SJCRH30 (cell line): ENCODE data around the gene DCP1A. TPM values are rescaled to one million over a fixed set of nuclear protein-coding genes. Genes with fewer than 3 reads are reported as not detected.
"Not testable (repeated sequence)": the region's sequence is repeated elsewhere in the genome, so short reads cannot be mapped to it uniquely, and the experiment has no call there.

Experiments
- DNase-seq, 2 experiments: peaks; one replicate each; pipeline ENCODE4 v3.0.0-alpha.2; 2015 to 2020
- H3K27ac ChIP-seq: fragments of 250-450 bp; sonication (Bioruptor Pico); 2 replicates; pipeline ENCODE4 v1.5.1; 2020; ENCODE audit warnings: mild to moderate bottlenecking, moderate library complexity
- H3K27me3 ChIP-seq: fragments of 250-450 bp; sonication (Bioruptor Pico); 2 replicates; pipeline ENCODE4 v1.5.1; 2020; ENCODE audit warnings: mild to moderate bottlenecking, moderate library complexity
- H3K36me3 ChIP-seq: fragments of 250-450 bp; sonication (Bioruptor Pico); 2 replicates; pipeline ENCODE4 v1.5.1; 2020; ENCODE audit warnings: mild to moderate bottlenecking, moderate library complexity
- H3K4me1 ChIP-seq: fragments of 250-450 bp; sonication (Bioruptor Pico); 2 replicates; pipeline ENCODE4 v1.5.1; 2020; ENCODE audit warnings: mild to moderate bottlenecking, moderate library complexity
- H3K4me3 ChIP-seq: fragments of 250-450 bp; sonication (Bioruptor Pico); 2 replicates; pipeline ENCODE4 v1.5.1; 2020; ENCODE audit warnings: mild to moderate bottlenecking, moderate library complexity
- H3K9me3 ChIP-seq: fragments of 250-450 bp; sonication (Bioruptor Pico); replicated peaks from 2 replicates; pipeline ENCODE4 v1.5.1; 2020; ENCODE audit warnings: mild to moderate bottlenecking, moderate library complexity
- total RNA-seq: library from RNA; depleted of rRNA; stranded (reverse); fragments of >200 nt; shearing (Covaris generic); gene quantifications from 2 replicates; pipeline ENCODE4 v1.2.3, GENCODE V29; 2014

Gene DCP1A
- total RNA-seq, 1 experiment from 2014 or later, result 17.4 TPM

DNA sequence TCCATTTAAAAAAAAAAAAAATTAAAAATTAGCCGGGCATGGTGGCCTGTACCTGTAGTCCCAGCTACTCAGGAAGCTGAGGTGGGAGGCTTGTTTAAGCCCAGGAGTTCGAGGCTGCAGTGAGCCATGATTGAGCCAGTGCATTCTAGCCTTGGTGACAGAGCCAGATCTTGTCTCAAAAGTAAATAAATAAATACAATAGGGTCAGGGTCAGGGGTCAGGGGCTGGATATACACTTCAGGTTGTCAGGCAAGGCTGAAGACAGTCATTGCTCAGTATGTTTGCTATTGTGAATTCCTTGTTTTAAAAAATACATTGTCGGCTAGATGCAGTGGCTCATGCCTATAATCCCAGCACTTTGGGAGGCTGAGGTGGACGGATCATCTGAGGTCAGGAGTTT, 83.4 kb downstream of the DCP1A start:
- H3K4me1 ChIP-seq, result no peaks in the 10 kb centered on the region
- DNase-seq, result no peak
- H3K27ac ChIP-seq, result no peak overlapping the region
- H3K4me3 ChIP-seq, result no peak overlapping the region
- H3K27me3 ChIP-seq, result no peaks in the 10 kb centered on the region
- no peaks in the 10 kb centered on the region for H3K36me3 ChIP-seq
- H3K9me3 ChIP-seq, result no peaks in the 10 kb centered on the region

DNA sequence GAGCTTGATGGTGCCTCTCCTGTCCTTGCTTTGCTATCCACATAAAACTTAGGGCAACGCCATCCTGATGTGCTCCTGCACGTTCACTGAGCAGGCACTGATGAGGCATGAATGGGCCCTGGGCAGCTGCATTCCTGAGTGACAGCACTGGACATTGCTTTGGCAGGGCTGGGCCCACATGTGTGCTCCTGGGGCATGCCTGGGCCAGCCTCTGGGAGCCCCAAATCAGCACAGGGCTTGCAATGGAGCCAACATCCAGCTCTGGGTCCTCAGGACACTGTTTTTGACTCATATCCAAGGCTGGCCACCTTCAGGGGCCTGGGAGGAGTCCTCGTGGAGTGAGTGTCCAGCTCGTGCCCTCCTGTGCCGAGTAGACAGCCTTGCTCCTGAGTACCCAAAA, 85.6 kb downstream of the DCP1A start:
- H3K9me3 ChIP-seq, result no peaks in the 10 kb centered on the region
- no peaks in the 10 kb centered on the region for H3K36me3 ChIP-seq
- DNase-seq, result no peak
- no peak overlapping the region for H3K27ac ChIP-seq
- H3K4me1 ChIP-seq, result no peaks in the 10 kb centered on the region
- no peaks in the 10 kb centered on the region for H3K27me3 ChIP-seq
- H3K4me3 ChIP-seq, result no peak overlapping the region

DNA sequence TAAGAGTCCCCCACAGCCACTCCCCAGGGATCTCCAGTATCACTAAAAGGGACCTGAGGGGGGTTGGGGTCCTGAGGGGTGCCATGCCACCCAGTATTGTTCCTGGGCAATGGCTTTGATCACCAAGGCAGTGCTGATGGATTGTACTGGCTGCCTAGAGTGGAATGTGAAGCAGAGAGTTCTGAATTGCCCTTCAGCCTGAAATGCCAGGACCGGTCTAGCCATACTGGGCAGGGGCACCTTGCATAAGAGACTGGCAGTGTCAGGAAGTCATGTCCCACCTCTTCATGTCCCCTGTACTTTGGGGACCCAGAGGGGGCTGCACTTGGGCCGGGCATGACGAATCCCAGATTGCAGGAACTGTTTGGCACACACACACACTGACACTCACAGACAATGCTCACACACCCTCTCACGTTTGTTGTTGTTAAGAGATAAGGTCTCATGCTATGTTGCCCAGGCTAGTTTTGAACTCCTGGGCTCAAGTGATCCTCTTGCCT, 87.0 kb downstream of the DCP1A start:
- no peak overlapping the region for H3K27ac ChIP-seq
- DNase-seq, result no peak
- H3K36me3 ChIP-seq, result no peaks in the 10 kb centered on the region
- no peak overlapping the region for H3K4me3 ChIP-seq
- H3K27me3 ChIP-seq, result no peaks in the 10 kb centered on the region
- H3K4me1 ChIP-seq, result no peaks in the 10 kb centered on the region
- H3K9me3 ChIP-seq, result no peaks in the 10 kb centered on the region

DNA sequence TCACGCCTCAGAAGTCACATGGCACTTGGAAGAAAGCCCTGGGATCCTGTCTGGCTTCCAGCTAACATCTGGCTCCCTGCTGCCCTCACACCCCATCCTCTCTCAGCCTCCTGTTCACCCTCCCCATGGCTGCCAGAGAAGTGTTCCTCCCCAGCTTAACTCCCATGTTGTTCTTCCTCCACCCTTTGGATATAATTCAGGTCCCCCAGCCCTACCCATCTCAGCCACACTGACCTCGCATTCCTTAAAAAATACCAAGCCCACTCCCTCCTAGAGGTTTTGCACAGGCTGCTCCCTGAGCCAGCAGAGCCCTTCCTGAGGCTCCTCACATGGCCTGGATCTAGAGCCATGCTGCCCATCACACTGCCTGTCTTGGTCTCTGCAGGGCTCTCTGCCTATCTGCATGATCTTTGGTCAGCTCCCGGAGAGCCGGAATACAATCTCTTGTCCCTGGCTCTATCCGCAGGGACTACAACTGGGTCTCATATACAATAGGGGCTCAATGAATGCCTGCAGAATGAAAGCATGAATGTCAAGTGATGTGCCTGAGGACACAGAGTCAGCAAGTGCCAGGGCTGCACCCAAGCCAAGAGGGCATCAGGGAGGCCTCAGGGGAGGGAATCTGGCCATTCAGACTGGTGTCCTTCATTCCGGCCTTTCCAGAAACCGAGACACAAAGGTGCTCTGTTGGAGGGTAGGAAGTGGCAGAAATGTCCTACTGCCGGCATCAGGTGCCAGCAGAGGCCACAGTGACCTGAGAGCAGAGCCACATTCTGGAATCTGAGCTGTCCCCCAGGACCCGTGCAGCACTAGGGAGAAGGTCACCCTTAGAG, 87.7 kb downstream of the DCP1A start:
- H3K4me1 ChIP-seq, result no peaks in the 10 kb centered on the region
- no peaks in the 10 kb centered on the region for H3K9me3 ChIP-seq
- H3K27ac ChIP-seq, result no peak overlapping the region
- H3K4me3 ChIP-seq, result no peak overlapping the region
- DNase-seq, result no peak
- H3K36me3 ChIP-seq, result no peaks in the 10 kb centered on the region
- no peaks in the 10 kb centered on the region for H3K27me3 ChIP-seq

DNA sequence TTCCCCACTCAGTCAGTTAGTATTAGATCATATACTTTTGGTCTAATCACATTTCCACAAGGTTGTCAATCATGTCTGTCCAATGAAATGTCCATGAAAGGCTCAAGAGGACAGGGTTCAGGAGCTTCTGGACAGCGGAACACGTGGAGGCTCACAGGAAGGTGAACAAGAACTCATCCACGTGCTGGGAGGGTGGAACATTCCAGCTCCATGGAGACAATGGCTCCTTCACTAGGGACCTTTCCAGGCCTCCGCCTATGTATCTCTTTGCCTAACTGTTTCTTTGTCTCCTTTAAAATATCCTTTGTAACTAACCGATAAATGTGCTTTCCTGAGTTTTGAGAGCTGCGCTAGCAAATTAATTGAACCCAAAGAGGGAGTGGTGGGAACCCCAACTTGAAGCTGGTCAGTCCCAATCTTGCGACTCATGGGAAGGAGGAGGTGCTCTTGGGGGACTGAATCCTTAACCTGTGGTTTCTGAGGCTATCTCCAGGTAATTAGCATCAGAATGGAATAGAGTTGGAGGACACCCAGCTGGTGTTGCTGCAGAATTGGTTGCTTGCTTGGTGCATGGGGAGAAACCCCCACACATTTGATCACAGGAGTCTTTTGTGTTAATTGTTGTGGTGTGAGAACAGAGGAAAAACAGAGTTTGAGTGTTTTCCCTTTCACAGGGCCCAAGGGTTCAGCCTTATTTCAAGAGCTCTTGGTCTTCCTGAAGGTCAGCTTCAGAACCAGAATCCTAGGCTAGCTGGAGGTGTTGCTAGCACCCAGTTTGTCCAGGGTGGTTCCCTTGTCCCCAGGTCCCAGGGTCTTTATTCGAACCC, 88.5 kb downstream of the DCP1A start:
- Histone ChIP-seq H3K36me3 (no peaks in the 10 kb centered on the region), H3K27me3 (no peaks in the 10 kb centered on the region), H3K4me1 (no peaks in the 10 kb centered on the region), H3K9me3 (no peaks in the 10 kb centered on the region), H3K27ac (no peak overlapping the region), H3K4me3 (no peak overlapping the region)
- DNase-seq, result no peak

DNA sequence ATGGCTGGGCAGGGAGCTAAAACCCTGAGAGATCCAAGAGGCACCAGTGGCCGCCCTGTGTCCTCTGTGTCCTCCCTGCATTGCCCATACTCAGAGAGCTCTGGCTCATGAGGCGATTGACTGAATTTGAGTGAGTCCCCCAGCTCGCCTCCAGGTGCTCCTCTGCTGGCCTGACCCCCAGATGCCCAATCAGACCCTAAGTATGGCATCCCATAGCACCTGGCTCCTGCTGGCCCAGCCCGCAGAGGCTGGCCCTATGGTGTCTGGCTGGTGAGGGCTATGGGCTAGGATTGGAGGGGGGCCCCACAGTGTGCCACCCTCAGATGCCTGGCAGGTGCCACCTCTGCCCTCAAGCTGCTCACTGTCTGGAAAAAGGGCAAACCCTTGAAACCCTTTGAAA, 89.9 kb downstream of the DCP1A start:
- DNase-seq, result no peak
- H3K36me3 ChIP-seq, result no peaks in the 10 kb centered on the region
- no peaks in the 10 kb centered on the region for H3K4me1 ChIP-seq
- H3K4me3 ChIP-seq, result no peak overlapping the region
- no peak overlapping the region for H3K27ac ChIP-seq
- no peaks in the 10 kb centered on the region for H3K9me3 ChIP-seq
- H3K27me3 ChIP-seq, result no peaks in the 10 kb centered on the region

DNA sequence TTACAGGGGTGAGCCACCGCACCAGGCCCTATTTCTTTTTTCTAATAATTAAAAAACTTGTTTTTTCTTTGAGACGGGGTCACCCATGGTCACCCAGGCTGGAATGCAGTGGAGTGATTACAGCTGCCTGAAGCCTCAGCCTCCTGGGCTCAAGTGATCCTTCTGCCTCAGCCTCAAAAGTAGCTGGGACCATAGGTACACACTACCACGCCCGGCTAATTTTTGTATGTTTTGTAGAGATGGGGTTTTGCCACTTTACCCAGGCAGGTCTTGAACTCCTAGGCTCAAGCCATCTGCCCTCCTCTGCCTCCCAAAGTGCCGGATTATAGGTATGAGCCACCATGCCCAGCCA, 90.7 kb downstream of the DCP1A start:
- no peaks in the 10 kb centered on the region for H3K27me3 ChIP-seq
- no peak overlapping the region for H3K4me3 ChIP-seq
- no peaks in the 10 kb centered on the region for H3K36me3 ChIP-seq
- H3K4me1 ChIP-seq, result no peaks in the 10 kb centered on the region
- H3K27ac ChIP-seq, result no peak overlapping the region
- no peaks in the 10 kb centered on the region for H3K9me3 ChIP-seq
- DNase-seq, result no peak

DNA sequence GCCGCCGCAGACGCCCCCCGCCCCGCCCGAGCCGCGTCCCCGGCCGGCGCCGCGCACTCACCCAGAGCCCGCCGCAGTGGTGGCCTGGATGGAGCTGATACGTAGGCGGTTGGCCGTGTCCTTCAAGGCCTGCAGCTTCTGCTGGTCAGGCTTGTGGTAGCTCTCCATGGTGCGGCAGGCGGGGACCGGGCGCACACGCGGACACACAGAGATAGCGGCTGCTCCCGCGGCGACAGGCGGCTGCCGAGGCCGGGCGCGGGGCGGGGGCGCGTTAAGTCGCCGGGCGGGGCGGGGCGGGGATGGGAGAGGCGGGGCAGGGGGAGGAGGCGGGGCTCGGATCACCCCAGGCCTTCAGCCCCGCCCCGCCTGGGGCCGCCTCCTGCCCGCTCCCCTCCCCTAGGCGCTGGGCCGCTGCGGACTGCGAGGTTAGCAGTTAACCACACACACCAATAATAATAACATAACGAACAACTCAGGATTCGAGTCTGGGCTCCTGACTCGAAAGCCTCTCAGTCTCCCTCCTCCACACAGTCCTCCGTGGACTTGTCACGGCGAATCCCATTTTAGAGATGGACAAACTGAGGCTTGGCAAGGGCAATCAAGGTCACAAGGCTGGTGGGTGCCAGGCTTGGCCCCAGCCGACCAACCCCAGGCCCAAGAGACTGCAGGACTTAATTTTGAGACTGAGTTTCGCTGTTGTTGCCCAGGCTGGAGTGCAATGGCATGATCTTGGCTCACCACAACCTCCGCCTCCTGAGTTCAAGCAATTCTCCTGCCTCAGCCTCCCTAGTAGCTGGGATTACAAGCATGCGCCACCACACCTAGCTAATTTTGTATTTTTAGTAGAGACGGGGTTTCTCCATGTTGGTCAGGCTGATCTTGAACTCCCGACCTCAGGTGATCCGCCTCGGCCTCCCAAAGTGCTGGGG, 91.3 kb downstream of the DCP1A start, which contains the start of gene TKT:
Gene TKT, minus strand, starts transcription at position 248 of the 929 bp plus-strand sequence. Its CDS starts 80 bp downstream, at position 168.
- H3K4me3 ChIP-seq, result peak within 1 kb of the TSS; percentile 86
- H3K27ac ChIP-seq, result peak within 1 kb of the TSS; percentile 62
- DNase-seq, result peak; percentile 77 to 84
- H3K4me1 ChIP-seq, result no peaks in the 10 kb centered on the region
- no peaks in the 10 kb centered on the region for H3K36me3 ChIP-seq
- no peaks in the 10 kb centered on the region for H3K9me3 ChIP-seq
- no peaks in the 10 kb centered on the region for H3K27me3 ChIP-seq

DNA sequence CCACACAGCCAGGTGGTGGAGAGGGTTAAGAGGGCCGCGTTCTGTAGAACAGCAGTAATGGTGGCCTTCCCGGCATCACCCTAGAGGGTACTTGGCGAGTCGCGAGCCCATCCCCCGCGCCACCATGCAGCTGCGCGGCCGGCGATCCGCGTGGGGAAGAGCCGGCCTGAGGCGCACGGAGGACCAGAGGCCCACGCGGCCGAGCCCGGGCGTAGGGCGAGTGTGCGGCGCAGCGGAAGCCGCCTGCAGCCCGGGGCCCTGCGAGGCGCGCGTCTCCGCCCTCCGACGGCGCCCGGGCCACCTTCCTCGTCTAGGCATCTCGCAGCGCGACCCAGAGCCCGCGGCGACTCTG, 91.9 kb downstream of the DCP1A start:
- H3K36me3 ChIP-seq, result no peaks in the 10 kb centered on the region
- no peak for DNase-seq
- H3K9me3 ChIP-seq, result no peaks in the 10 kb centered on the region
- H3K4me1 ChIP-seq, result no peaks in the 10 kb centered on the region
- peak overlapping the region; percentile 86 for H3K4me3 ChIP-seq
- no peaks in the 10 kb centered on the region for H3K27me3 ChIP-seq
- peak overlapping the region; percentile 62 for H3K27ac ChIP-seq

DNA sequence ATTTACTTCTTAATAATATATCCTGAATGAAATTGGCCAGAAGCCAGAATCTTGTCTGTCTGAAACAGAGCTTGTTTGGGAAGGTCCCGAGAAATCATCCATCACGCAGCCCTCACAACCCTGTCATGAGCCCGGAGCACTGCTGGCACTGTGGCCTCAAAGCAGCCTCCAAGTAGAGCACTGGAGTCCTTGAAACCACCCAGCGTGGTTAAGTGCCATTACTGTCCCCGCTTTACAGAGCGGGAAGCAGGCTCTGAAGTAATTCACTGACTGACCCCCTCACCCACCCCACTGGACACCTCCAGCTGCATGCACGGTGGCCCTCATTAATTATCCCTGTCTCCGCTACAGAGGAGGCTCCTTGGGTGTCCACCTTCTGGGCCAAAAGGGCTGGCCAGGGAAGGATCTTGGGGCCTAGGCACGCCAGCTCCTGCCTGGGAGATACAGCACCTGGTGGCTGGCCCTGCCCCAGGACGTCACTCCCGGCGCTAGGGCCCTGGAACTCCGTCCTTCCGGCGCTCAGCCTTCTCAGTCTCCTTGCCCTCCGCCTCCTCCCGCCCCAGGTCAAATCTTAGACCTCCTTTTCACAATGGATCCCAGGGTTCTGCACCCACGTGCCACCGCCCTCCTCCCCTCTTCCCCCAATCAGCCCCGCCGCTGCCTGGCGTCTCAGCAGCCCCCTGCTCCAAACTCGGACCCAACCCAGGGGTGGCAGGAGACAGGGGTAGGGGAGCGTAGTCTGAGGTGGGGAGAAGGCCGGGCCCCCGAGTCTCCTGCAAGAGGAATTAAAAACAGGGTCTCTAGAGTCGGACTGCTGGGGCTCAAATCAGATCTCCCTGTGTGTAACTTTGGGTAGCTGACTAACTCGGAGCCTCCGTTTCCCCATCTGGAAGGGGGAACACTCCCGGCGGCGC, 92.6 kb downstream of the DCP1A start:
- DNase-seq, result peak; percentile 65 to 71
- Histone ChIP-seq H3K4me3 (peak overlapping the region; percentile 86), H3K36me3 (no peaks in the 10 kb centered on the region), H3K27ac (peak overlapping the region; percentile 62), H3K4me1 (no peaks in the 10 kb centered on the region), H3K27me3 (no peaks in the 10 kb centered on the region), H3K9me3 (no peaks in the 10 kb centered on the region)

DNA sequence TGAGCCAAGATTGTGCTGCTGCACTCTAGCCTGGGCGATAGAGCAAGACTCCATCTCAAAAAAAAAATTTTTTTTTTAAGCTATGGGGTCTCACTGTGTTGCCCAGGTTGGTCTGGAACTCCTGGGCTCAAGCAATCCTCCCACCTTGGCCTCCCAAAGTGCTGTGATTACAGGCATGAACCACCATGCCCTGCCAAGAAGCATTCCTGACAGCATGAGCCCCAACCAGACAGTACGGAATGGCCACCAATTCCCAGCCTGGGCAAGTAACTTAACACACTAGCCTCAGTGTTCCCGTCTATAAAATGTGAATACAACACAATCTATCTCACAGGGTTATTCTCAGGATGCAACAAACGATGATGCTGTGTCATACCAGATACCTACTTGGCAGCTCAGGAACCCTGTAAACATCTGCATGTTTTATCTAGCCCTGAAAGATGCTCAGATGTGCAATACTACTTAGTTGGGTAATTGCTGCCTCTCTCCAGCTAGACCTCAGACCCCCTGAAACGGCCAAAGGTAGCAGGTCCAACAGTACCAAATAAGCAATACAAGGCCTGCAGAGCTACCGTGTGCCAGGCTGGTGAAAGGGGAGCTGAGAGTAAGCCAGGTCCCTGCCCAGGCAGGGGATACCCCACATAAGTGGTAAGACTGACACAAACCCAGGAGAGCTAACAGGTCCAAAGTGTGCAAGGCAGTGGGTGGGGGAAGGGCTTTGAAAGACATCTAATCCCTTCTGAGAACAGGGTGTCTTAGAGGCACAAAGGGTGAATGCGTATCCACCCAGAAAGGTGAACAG, 93.4 kb downstream of the DCP1A start:
- H3K27ac ChIP-seq, result no peak overlapping the region
- no peak for DNase-seq
- peak overlapping the region; percentile 86 for H3K4me3 ChIP-seq

DNA sequence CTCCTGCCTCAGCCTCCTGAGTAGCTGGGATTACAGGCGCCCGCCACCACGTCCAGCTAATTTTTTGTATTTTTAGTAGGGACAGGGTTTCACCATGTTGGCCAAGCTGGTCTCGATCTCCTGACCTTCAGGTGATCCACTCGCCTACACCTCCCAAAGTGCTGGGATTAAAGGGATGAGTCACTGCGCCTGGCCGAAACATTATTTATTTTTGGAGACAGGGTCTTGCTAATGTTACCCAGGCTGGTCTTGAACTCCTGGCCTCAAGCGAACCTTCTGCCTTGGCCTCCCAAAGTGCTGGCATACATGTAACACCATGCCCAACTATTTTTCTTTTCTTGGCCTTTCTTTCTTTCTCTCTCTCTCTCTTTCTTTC, 94.4 kb downstream of the DCP1A start:
- H3K4me3 ChIP-seq, result not testable (repeated sequence)

More for the DNA sequence above, 93.4 kb downstream of the DCP1A start:
- H3K27me3 ChIP-seq, result no peaks in the 10 kb centered on the region
- no peaks in the 10 kb centered on the region for H3K36me3 ChIP-seq
- no peaks in the 10 kb centered on the region for H3K4me1 ChIP-seq
- no peaks in the 10 kb centered on the region for H3K9me3 ChIP-seq

More for the DNA sequence above, 94.4 kb downstream of the DCP1A start:
- H3K4me1 ChIP-seq, DNase-seq, H3K27me3 ChIP-seq, H3K9me3 ChIP-seq, H3K36me3 ChIP-seq, H3K27ac ChIP-seq: not testable (repeated sequence)
